LNCAP (cell line): ENCODE results near the gene FEM1B.

Experiments used
- TF ChIP-seq, protein P1 (sequence below): fragments of 450-650 bp; IDR thresholded peaks from 2 replicates; pipeline ENCODE4 v1.5.1; 2017; ENCODE audit warnings: mild to moderate bottlenecking

FEM1B gene

DNA sequence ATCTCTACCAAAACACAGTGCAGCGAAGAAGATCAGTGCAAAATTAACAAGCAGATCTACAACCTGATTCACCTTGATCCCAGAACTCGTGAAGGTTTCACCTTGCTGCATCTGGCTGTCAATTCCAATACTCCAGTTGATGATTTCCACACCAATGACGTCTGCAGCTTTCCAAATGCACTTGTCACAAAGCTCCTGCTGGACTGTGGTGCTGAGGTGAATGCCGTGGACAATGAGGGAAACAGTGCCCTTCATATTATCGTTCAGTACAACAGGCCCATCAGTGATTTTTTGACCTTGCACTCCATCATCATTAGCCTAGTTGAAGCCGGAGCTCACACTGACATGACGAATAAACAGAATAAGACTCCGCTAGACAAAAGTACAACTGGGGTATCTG, 13.2 kb downstream of the FEM1B start:
- TF ChIP-seq, protein P1, sequence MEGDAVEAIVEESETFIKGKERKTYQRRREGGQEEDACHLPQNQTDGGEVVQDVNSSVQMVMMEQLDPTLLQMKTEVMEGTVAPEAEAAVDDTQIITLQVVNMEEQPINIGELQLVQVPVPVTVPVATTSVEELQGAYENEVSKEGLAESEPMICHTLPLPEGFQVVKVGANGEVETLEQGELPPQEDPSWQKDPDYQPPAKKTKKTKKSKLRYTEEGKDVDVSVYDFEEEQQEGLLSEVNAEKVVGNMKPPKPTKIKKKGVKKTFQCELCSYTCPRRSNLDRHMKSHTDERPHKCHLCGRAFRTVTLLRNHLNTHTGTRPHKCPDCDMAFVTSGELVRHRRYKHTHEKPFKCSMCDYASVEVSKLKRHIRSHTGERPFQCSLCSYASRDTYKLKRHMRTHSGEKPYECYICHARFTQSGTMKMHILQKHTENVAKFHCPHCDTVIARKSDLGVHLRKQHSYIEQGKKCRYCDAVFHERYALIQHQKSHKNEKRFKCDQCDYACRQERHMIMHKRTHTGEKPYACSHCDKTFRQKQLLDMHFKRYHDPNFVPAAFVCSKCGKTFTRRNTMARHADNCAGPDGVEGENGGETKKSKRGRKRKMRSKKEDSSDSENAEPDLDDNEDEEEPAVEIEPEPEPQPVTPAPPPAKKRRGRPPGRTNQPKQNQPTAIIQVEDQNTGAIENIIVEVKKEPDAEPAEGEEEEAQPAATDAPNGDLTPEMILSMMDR, result no peak

DNA sequence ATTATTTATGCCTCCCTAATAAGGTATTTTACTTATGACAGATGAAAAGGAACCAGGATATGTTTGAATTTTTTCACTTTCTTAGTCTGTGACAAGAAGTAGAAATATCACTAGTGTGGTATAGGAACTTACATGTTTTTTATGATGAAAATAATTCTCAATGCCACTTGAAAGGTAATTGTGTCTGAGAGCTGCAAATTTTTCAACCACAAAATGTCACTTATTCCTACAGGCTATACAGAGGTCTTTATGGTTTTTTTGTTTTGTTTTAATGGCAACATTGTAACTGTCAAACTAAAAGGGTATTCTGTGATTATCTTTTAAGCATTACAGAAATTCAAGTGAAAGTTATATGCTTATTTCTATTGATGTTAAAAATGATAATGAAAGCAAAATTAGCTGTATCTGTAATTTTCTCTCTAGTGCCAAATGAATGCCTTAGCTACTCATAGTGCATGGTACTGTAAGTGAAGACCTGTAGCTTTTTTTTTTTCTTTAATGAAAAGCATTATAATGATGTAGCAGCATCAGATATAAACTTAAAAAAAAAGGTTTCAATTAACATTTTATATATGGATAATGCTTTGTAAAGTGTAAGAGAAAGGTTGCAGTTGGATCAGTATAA, 14.7 kb downstream of the FEM1B start:
- TF ChIP-seq, protein P1, result no peak

DNA sequence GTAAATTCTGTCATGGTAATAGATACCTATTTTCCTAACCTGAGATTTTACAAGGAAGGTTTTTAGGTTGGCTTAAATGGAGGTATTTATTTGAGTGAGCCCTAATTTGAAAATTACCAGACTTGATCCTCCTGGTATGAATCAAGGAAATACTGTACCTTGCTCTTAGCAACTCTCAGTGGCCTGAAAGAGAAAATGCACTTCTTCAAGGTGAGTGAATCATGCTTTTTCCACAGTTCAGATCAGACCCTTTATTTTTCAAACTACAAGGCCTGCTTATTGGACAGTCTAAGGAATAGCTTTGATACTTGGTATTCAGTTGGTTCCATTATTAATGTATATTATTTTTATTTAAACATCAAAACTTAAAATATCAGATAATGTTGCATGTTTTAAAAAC, 15.4 kb downstream of the FEM1B start:
- TF ChIP-seq, protein P1, result no peak

DNA sequence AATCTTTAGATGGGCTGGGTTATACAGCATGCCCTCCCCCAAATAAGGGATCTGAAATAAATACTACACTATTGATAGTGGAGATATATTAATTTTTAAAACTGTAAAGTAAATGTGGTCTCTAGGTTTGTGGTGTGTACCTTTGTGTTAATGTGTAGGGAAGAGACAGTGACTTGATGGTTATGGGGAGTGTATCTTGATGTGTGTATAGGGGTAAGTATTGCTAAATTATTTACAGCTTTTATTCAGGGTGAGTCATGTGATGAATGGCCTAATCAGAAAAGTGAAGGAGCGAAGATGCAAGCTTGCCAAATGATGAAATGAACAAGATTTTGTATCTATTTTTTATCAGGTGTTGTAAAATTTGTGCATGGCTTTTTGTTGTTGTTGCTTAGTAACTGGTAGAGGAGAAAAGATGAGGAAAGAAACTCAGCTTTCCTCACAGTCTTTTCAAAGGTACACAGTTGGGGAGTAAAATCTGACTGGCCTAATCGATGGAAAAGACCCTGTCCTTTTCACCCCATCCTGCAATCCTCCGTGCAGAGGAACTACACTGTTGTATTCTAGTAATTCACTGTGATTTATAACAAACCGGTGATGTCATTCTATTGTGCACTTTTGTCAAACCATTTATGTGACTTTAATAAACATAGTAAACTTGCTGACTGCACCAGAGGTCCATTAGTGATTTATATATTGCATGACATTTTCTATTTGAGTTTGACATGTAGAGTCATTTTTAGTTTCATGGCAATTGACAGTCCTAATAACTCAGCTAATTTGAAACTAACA, 17.7 kb downstream of the FEM1B start:
- TF ChIP-seq, protein P1, result no peak

DNA sequence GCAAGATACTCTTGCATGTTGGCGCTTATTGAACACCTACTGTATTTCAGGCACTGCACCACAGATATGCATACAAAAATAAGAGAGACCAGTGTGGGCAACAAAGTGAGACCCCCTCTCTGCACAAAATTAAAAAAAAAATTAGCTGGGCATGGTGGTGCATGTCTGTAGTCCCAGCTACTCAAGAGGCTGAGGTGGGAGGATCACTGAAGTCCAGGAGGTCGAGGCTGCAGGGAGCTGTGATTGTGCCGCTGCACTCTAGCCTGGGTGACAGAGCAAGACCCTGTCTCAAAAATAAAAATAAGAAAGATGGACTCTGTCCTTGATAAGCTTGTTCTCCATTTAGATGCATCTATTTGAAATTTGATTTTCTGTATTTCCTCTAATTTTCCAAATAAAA, 20.8 kb downstream of the FEM1B start:
- TF ChIP-seq, protein P1, result no peak

DNA sequence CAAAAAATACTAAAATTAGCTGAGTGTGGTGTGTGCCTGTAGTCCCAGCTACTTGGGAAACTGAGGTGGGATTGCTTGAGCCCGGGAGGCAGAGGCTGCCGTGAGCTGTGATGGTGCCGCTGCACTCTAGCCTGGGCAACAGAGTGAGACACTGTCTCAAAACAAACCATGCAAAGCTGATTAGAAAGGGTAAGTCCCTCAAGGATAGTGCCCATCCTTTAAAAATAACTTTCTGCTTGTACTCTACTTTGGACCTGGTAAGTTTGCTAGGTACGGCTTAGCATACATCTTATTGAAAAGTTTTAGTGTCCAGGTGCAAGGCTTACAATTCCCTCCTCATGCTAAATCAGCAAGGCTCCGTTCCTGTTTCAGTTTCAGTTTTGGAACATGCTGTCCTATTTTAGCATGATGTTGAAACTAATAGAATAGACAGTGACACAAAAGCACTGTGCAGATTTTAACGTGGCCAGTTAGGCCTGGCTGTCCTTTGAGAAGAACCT, 21.4 kb downstream of the FEM1B start:
- TF ChIP-seq, protein P1, result no peak

DNA sequence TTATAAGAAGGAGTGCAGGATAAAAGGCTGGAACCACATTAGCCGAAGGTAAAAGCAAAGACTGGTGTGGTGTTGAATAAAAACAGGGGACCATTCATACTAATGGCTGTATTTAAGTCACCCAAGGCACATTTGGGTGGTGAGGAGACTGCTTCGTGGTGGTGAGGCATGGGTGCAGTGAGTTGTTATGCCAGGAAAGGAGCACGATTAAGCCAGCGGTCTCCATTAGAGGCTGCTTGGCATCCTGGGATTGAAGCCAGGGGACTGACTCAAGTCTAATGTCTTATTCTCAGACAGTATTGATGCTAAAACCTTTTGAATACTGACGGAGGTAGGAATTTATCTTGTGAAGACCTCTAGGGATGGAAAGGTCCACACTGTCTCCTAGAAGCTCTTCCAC, 21.9 kb downstream of the FEM1B start:
- TF ChIP-seq, protein P1, result no peak
